ENCODE data around the gene NRM.

GRCh38 chr6:30691208-30691847 is 544 bp upstream of the NRM start:
- TF ChIP-seq CTCF (IDR thresholded peaks at IDR 0.05; ENCODE audit: insufficient read depth, low read length), result no peak
- TF ChIP-seq POLR2AphosphoS5 (IDR thresholded peaks at IDR 0.05; ENCODE audit: low read depth), result no peak
- no peak for TF ChIP-seq GABPA (IDR thresholded peaks at IDR 0.05; ENCODE audit: low read depth)
- TF ChIP-seq REST (IDR thresholded peaks at IDR 0.05; ENCODE audit: insufficient replicate concordance, low read depth), result no peak
